SIG-M5 (cell line): ENCODE results near the gene DAND5.

Experiments
- DNase-seq: peaks from one replicate; lab custom pipeline; 2025; lab: John Stamatoyannopoulos, UW

DAND5 gene, protein sequence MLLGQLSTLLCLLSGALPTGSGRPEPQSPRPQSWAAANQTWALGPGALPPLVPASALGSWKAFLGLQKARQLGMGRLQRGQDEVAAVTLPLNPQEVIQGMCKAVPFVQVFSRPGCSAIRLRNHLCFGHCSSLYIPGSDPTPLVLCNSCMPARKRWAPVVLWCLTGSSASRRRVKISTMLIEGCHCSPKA

DNA sequence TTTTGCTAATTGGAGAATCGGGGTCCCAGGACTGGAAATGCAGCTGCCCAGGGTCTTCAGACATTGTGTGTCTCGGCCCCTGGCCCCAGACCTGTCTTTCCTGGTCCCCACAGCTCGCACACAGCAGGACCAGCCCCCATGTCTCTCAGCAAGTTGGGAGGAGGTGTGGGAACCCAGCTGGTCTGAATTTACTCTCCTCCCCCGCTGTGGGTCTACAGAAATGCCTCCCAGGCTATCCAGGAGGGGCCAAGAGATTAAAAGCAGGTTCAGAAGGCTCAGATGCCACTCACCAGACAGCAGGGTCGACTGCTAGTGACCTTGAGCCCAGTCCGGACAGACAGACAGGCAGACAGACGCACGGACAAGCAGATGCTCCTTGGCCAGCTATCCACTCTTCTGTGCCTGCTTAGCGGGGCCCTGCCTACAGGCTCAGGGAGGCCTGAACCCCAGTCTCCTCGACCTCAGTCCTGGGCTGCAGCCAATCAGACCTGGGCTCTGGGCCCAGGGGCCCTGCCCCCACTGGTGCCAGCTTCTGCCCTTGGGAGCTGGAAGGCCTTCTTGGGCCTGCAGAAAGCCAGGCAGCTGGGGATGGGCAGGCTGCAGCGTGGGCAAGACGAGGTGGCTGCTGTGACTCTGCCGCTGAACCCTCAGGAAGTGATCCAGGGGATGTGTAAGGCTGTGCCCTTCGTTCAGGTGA is at the start of gene DAND5:
Gene DAND5, plus strand, starts transcription at position 285 of the 697 bp plus-strand sequence. Its CDS starts 85 bp downstream, at position 370.
- no peak for DNase-seq

DNA sequence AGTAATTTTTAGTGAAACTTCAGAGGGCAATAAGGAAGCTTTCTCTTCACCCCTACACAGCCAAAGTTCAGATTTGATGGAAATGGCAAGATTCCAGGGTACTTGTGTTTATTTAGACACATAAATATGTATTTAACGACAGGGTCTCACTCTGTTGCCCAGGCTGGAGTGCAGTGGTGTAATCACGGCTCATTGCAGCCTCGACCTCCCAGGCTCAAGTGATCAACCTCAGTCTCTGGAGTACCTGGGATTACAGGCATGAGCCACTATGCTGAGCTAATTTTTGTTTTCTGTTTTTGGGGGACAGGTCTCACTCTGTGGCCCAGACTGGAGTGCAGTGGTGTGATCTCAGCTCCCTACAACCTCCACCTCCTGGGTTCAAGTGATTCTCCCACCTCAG is 48.3 kb upstream of the DAND5 start:
- no peak for DNase-seq

DNA sequence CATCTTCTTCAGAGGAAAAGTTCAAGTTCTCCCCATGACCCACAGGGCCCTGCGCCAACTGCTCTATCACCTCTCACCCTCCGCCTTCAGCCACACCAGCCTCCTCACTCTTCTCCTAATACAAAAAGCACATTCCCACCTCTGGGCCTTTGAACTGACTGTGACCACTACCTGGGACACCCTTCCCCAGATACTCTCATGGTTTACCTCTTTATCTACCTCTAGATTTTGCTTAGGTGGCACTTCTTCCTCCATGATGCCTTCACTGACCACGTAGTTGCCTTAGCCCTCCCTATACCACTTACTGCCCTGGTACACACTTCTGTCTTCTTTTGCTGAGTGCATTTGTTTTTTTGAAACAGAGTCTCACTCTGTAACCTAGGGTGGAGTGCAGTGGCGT is 46.4 kb upstream of the DAND5 start:
- DNase-seq = no peak

DNA sequence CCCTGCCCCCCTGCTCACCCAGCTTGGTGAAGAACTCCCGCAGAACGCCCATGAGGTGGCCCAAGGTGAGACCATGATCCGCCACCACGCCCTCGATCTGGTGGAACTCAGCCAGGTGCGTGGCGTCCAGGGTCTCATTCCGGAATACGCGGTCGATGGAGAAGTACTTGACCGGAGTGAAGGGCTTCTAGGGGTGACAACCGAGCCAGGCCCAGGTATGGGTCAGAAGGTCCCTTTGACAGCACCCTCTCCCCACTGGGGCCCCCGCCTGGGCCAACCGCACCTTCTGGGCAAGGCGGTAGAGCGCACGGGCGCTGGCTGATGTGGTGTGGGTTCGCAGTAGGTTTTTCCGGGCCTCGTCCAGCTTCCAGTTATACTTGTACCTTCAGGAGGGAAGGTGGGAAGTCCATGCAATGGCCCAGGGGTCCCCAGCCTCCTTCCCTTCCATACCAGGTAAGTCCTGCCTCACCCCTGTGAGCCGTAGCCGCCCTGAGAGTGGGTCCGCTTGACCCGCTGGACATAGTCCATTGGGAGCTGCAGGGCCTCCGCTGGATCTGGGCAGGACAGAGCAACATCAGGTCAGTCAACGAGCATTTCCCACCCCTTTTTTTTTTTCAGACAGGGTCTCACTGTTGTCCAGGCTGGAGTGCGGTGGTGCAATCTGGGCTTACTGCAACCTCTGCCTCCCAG is 44.6 kb upstream of the DAND5 start:
- no peak for DNase-seq

DNA sequence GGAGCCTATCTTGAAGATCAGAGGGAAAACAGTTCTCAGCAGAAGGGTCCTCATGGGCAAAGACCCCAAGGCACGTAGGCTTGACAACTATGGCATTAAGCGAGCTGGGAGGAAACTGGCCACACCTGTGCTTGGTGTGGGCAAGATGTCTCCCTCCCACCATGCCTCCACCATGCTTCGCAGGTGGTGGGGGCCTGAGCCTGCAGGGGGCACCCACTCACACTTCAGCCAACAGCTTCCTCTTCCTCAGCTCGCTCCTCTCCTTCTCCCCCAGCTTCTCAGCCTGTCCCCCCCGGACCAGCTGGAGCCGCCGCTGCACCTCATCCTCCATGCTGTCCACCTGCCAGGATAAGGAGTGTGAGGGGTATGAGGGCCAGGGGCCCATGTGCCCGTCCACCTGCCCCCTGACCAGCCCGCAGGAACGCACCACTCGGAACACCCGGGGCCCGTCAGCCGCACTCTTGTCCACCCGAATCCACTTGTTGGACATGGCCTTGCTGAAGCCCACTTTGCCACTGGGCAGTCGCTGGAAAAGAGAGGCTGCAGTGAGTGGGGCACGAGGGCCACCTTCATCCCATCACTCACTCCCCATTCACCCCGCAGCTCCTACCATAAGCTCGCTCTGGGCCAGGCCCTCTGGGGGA is 39.3 kb upstream of the DAND5 start:
- DNase-seq = no peak

DNA sequence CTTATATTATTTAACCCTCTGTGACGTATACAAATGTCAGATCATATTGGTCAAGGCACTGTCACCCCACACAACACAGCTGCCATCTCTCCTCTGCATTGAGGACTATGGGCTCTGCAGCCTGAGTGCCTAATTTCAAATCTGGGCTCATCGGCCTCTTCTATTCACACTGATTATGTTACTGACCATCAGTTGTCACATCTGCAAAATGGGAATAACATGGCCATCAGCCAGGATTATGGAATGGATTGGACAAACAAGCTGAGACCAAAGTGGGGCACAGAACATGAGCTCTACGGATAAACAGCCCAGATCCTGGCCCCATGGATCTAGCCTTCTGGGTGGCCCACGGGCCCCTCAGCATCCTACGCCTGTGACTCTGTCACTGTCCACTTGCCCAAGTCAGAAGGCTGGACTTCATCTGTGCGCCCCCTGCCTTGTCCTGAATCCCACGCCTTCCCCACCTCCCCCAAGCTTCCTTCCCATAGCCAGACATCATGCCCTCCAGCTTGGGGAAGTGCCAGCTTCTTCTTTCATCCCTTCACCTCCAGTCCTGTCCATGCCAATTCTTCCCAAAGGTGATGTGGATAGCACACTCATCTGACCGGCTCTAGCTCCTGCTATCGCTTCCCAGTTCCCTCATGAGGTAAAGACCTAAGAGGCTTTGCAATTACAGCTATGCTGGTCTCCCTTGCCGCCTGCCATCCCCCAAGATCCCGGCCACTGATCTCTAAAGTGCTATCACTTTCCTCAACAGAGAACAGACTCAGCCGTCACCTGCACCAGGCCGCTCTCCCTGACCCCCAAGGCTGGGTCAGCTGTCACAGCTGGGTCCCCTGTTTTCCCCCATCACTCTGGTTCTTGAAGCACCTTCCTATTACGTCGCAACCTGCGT is 36.7 kb upstream of the DAND5 start:
- no peak for DNase-seq

DNA sequence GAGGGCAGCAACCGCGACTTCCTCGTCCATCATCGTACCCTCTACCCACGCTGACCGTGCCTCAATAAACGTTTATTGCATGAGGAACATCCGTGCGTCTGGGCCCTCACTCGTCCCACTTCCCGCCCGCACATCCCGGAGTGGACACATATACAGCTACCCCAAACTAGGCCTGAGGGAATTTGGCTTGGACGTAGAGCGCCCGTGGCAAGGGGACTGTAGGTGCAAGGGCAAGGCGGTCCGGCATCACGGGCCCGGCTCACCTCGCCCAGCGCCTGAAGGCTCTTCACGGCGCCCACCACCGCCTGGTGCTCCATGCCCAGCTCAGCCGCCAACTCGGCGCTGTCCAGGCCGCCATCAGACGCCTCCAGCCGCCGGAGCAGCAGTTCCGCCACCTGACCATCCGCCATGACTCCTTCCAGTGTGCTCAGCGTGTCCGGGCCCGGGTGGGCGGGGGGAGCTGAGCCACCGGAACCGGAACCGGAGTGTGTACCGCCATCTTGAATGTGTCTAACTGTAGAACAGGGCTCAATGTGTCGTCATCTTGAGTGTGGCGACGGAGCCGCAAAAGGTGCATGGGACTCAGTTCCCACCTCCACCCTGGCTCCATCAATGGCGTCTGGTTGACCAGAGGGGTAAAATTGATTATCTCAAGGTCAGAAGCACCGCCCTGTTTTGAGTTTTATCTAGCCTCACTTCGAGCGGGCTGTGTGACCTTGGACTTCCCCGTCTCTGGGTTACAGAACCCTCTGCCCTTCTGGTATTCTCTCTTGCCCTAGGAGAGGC is 35.9 kb upstream of the DAND5 start, which contains the start of gene FARSA:
Gene FARSA, minus strand, starts transcription at position 425 of the 786 bp plus-strand sequence. Its CDS starts 15 bp downstream, at position 410.
- DNase-seq = no peak

DNA sequence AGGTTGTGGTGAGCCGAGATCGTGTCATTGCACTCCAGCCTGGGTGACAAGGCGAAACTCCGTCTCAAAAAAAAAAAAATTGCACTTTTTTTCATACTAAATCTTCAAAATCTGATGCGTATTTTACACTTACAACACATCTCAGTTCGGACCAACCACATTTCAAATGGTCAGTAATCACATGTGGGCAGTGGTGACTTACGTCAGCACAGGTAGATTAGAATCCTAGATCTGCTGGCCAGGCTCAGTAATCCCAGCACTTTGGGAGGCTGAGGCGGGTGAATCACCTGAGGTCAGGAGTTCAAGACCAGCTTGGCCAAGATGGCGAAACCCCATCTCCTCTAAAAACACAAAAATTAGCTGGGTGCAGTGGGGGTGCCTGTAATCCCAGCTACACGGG is 34.3 kb upstream of the DAND5 start:
- DNase-seq = no peak

DNA sequence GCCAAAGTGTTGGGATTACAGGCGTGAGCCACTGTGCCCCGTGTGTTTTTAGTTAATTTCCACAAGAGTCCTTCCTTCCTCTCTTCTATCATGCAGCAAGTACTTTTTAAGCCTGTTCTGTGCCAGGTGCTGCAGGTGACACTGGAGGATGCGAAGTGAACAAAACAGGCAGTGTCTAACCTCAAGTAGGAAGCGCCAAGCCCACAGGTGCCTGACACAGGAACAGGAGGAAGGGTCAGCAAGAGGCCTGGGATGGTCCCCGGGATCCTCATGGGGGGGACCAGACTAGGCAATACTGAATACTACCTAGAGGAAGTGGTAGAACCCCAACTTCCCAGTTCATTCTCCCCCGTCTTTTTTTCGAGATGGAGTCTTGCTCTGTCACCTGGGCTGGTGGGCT is 32.8 kb upstream of the DAND5 start:
- no peak for DNase-seq

DNA sequence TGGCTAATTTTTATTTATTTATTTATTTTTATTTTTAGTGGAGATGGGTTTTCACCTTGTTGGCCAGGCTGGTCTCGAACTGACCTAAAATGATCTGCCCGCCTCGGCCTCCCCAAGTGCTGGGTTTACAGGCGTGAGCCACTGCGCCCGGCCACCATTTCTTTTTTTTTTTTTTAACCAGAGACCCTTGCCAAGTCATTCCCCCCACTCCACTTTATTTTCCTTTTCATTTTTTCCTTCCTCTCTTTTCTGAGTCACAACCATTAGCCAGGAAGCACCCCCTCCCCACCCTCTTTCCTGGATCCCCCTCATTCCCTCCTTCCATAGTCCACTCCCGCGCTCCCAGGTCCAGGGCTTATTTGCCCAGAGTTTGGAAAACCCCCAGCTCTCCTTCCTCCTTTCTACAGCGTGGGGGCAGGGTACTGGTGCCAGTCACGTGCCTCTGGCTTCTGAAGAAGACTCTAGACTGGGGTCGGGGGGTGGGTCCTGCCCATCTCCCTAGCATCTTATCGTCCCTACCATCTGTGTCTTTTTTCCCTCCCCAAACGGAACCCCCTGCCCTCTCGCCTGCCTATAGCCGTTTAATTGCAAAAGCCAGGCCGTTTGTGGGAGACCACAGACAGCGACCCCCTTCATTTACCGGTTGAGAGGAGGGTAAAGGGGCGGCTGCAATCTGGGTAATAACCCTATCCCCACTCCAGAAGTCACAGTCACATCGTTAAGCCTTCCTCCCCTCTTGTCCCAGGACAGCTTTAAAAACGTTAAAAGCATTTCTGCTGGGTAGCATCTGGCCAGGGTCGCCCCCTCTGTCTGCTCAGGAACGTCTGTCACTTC is 32.1 kb upstream of the DAND5 start:
- peak; percentile 86 for DNase-seq

DNA sequence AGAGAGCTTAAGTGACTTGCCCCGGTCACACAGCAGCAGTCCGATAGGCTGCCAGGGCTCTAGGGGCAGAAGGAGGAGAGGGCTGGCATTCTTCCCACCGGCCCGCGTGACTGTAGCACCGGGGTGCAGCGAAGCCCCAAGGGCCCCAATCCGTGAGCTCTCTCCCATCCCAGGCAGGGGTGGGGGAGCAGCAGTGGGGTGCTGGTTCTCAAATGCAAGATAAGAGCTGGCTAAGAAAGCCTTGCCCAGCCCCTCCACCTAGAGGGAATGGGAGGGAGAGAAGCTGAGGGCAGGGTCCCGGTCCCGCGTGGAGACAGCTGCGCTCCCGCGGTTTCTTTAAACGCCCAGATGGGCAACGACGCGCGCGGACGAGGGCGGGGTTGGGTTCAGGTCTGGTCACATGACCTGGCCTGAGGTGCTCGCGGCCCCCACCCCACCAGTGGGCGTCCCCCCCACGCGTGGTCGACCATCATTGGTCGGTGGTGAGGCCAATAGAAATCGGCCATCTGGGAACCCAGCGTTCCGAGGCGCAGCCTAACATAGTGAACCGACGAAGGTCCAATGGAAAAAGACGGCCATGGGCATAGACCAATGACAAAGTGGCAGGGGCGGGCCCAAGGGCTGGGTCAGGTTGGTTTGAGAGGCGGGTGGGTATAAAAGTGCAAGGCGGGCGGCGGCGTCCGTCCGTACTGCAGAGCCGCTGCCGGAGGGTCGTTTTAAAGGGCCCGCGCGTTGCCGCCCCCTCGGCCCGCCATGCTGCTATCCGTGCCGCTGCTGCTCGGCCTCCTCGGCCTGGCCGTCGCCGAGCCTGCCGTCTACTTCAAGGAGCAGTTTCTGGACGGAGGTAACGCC is 31.2 kb upstream of the DAND5 start, which contains the start of gene CALR:
Gene CALR, plus strand, starts transcription at position 683 of the 852 bp plus-strand sequence. Its CDS starts 71 bp downstream, at position 754.
- DNase-seq = peak; percentile 91

DNA sequence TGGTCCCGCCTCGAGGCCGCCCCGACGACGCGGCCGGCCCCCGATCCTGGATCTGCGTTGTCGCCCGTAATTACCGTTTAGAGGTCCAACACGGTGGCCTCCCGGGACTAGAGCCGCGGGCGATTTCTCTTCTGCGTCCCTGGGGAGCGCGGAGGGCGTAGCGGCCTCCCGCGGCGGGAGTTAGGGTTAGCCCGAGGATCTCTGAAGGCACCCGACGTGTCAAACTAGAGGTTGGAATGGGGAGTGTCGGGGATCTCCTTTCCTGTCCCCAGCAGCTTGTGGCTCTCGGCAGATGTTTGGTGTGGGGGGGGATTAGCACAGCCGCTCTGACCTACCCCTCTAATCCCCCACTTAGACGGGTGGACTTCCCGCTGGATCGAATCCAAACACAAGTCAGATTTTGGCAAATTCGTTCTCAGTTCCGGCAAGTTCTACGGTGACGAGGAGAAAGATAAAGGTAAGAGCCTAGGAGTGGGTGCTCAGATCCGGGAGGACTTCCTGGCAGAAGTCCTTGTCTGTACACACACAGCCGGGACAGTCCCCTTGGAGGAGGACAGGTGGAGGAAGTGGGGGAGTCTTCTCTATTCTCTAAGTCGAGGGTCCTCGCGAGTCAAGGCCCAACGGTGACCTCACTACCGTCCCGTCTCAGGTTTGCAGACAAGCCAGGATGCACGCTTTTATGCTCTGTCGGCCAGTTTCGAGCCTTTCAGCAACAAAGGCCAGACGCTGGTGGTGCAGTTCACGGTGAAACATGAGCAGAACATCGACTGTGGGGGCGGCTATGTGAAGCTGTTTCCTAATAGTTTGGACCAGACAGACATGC is 30.4 kb upstream of the DAND5 start:
- no peak for DNase-seq

DNA sequence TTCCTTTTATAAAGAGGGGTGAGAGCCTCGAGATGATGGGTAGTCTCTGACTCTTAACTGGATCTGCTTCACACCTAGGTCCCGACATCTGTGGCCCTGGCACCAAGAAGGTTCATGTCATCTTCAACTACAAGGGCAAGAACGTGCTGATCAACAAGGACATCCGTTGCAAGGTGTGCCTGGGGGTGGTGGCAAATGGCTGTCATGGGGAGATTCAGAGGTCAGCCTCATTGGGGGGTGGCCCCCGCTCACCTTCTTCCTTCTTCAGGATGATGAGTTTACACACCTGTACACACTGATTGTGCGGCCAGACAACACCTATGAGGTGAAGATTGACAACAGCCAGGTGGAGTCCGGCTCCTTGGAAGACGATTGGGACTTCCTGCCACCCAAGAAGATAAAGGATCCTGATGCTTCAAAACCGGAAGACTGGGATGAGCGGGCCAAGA is 29.4 kb upstream of the DAND5 start:
- DNase-seq = no peak

DNA sequence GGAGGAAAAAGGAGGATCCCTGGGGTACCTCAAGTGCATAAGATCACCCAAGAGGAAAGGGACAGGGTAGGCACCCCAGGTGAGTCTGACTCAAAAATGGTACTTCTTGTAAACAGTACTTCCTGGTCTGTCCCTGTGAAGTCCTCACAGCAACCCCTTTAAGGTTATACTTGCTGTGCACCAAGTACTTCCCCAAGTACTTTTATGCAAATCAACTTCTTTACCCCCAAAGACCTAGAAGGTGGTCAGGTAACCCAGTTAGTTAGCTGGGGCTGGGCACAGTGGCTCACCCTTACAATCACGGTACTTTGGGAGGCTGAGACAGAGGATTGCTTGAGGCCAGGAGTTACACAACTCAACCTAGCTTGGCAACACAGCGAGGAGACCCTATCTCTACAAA is 28.5 kb upstream of the DAND5 start:
- no peak for DNase-seq

DNA sequence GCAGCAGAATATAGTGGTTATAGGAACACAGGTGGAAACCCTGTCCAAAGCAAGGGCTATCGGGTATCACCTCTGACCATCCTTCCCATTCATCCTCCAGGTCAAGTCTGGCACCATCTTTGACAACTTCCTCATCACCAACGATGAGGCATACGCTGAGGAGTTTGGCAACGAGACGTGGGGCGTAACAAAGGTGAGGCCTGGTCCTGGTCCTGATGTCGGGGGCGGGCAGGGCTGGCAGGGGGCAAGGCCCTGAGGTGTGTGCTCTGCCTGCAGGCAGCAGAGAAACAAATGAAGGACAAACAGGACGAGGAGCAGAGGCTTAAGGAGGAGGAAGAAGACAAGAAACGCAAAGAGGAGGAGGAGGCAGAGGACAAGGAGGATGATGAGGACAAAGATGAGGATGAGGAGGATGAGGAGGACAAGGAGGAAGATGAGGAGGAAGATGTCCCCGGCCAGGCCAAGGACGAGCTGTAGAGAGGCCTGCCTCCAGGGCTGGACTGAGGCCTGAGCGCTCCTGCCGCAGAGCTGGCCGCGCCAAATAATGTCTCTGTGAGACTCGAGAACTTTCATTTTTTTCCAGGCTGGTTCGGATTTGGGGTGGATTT is 25.8 kb upstream of the DAND5 start:
- DNase-seq = no peak

DNA sequence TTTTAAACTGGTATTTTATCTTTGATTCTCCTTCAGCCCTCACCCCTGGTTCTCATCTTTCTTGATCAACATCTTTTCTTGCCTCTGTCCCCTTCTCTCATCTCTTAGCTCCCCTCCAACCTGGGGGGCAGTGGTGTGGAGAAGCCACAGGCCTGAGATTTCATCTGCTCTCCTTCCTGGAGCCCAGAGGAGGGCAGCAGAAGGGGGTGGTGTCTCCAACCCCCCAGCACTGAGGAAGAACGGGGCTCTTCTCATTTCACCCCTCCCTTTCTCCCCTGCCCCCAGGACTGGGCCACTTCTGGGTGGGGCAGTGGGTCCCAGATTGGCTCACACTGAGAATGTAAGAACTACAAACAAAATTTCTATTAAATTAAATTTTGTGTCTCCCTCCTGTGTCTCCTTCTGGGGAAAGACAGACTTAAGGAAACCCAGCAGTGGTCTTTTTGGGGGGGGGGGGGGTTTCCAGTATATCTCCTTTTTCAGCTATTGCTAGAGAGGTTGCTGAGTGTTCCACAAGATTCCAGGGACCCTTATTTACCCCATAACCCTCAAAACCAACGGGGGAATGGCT is 25.2 kb upstream of the DAND5 start:
- no peak for DNase-seq

DNA sequence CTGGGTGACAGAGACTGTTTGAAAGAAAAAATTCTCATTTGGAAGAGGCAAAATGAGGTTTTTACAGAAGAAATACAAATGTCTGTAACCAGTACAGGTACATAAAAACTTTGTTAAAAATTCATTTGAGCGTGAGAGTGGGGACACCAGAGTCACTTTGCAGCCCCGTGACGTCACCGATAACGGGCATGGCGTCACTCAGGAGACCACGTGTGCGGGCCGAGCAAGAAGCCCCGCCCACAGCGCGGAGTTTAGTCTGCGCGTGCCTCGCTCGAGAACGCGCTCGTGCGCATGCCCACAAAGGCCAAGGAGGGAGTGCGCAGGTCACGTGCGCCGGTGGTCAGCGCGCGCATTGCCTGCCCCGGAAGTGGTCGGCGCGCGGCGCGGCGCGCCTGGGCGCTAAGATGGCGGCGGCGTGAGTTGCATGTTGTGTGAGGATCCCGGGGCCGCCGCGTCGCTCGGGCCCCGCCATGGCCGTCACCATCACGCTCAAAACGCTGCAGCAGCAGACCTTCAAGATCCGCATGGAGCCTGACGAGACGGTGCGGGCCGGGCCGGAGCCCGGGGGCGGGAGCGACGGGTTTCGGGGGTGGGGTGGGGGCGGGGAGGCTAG is 23.8 kb upstream of the DAND5 start, which contains the start of gene RAD23A:
Gene RAD23A, plus strand, starts transcription at position 384 of the 613 bp plus-strand sequence. Its CDS starts 87 bp downstream, at position 471.
- peak; percentile 54 for DNase-seq
